Neural cell (in vitro differentiated cells): Measurements from ENCODE around the gene PIAS1.

Experiments used
- TF ChIP-seq, protein P1 (sequence below): fragments of 450-650 bp; IDR thresholded peaks from 2 replicates; pipeline ENCODE4 v1.5.1; 2014; ENCODE audit warnings: antibody characterized with exemption, mild to moderate bottlenecking, moderate library complexity; ENCODE audit not compliant: poor library complexity, severe bottlenecking
- TF ChIP-seq, protein P2 (sequence below): IDR thresholded peaks from 2 replicates; pipeline ENCODE4 v1.6.1; 2012; ENCODE audit warnings: borderline replicate concordance

DNA sequence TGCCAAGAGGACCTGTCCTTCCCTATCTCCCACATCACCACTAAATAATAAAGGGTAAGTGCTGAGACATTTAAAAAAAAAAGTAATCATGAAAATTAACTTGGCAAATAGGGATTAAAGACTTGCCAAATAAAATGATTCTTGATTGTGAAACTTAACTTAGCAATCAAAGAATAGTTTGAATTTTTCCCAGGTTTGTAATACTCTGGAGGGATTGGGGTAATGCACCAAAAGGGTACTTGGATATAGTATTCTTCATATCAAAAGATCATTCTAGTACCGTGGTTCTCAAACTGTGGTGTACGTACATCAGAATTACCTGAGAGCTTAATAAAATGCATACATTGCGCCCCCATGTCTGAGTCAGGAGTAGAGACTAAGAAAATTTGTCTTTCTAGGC, 122.5 kb downstream of the PIAS1 start:
- TF ChIP-seq, protein P1, sequence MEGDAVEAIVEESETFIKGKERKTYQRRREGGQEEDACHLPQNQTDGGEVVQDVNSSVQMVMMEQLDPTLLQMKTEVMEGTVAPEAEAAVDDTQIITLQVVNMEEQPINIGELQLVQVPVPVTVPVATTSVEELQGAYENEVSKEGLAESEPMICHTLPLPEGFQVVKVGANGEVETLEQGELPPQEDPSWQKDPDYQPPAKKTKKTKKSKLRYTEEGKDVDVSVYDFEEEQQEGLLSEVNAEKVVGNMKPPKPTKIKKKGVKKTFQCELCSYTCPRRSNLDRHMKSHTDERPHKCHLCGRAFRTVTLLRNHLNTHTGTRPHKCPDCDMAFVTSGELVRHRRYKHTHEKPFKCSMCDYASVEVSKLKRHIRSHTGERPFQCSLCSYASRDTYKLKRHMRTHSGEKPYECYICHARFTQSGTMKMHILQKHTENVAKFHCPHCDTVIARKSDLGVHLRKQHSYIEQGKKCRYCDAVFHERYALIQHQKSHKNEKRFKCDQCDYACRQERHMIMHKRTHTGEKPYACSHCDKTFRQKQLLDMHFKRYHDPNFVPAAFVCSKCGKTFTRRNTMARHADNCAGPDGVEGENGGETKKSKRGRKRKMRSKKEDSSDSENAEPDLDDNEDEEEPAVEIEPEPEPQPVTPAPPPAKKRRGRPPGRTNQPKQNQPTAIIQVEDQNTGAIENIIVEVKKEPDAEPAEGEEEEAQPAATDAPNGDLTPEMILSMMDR = no peak
- TF ChIP-seq, protein P2, sequence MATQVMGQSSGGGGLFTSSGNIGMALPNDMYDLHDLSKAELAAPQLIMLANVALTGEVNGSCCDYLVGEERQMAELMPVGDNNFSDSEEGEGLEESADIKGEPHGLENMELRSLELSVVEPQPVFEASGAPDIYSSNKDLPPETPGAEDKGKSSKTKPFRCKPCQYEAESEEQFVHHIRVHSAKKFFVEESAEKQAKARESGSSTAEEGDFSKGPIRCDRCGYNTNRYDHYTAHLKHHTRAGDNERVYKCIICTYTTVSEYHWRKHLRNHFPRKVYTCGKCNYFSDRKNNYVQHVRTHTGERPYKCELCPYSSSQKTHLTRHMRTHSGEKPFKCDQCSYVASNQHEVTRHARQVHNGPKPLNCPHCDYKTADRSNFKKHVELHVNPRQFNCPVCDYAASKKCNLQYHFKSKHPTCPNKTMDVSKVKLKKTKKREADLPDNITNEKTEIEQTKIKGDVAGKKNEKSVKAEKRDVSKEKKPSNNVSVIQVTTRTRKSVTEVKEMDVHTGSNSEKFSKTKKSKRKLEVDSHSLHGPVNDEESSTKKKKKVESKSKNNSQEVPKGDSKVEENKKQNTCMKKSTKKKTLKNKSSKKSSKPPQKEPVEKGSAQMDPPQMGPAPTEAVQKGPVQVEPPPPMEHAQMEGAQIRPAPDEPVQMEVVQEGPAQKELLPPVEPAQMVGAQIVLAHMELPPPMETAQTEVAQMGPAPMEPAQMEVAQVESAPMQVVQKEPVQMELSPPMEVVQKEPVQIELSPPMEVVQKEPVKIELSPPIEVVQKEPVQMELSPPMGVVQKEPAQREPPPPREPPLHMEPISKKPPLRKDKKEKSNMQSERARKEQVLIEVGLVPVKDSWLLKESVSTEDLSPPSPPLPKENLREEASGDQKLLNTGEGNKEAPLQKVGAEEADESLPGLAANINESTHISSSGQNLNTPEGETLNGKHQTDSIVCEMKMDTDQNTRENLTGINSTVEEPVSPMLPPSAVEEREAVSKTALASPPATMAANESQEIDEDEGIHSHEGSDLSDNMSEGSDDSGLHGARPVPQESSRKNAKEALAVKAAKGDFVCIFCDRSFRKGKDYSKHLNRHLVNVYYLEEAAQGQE = no peak
